ENCODE data around the gene TEX53.

The TEX53 gene

GRCh38 chr9:114671605-114672004 lies 14.0 kb upstream of the TEX53 start:
- H3K4me2 ChIP-seq (ENCODE audit: low read length): no peak overlapping the region
- H3K27ac ChIP-seq (ENCODE audit: low read depth, low read length): no peak overlapping the region
- no peaks in the 10 kb centered on the region for H3K27me3 ChIP-seq (ENCODE audit: insufficient read depth, low read length, poor library complexity)
- H4K5ac ChIP-seq (ENCODE audit: low read length): no peak overlapping the region
- H3K36me3 ChIP-seq (ENCODE audit: control insufficient read depth, insufficient read depth, low read length): no peaks in the 10 kb centered on the region
- no peak overlapping the region for H4K8ac ChIP-seq (ENCODE audit: low read depth, low read length)
- no peaks in the 10 kb centered on the region for H3K79me2 ChIP-seq (ENCODE audit: control insufficient read depth, insufficient read depth, low read length)
- H2BK15ac ChIP-seq (replicated peaks; ENCODE audit: low read depth): no peak overlapping the region
- no peak overlapping the region for H2AK5ac ChIP-seq (ENCODE audit: low read length)
- no peak overlapping the region for H3K56ac ChIP-seq (ENCODE audit: low read length)
- H3K4me1 ChIP-seq (ENCODE audit: control insufficient read depth, low read depth, low read length): no peaks in the 10 kb centered on the region
- no peak overlapping the region for H2BK5ac ChIP-seq (ENCODE audit: low read length)
- H2BK120ac ChIP-seq (ENCODE audit: low read depth, low read length): no peak overlapping the region
- whole genome bisulfite sequencing (ENCODE audit: extremely low coverage, insufficient coverage, low lambda C conversion rate): no CpG with 5 or more reads among the region's 1 CpG
- no peak for DNase-seq
- H3K4me3 ChIP-seq (ENCODE audit: low read length): no peak overlapping the region
- H3K18ac ChIP-seq (ENCODE audit: low read length): no peak overlapping the region
- H3K4ac ChIP-seq (ENCODE audit: low read depth, low read length): no peak overlapping the region
- H3K9ac ChIP-seq (ENCODE audit: low read length): no peak overlapping the region
- H3K23ac ChIP-seq (ENCODE audit: low read length): no peak overlapping the region
- no peaks in the 10 kb centered on the region for H3K79me1 ChIP-seq (ENCODE audit: low read length)

- no peak overlapping the region for H3K4me2 ChIP-seq (ENCODE audit: low read length)
- H3K36me3 ChIP-seq (ENCODE audit: control insufficient read depth, insufficient read depth, low read length): no peaks in the 10 kb centered on the region
- no peak overlapping the region for H2BK15ac ChIP-seq (replicated peaks; ENCODE audit: low read depth)
- no peaks in the 10 kb centered on the region for H3K27me3 ChIP-seq (ENCODE audit: insufficient read depth, low read length, poor library complexity)
- H3K23ac ChIP-seq (ENCODE audit: low read length): no peak overlapping the region
- H3K18ac ChIP-seq (ENCODE audit: low read length): no peak overlapping the region
- no peak overlapping the region for H3K27ac ChIP-seq (ENCODE audit: low read depth, low read length)
- DNase-seq: no peak
- no peaks in the 10 kb centered on the region for H3K4me1 ChIP-seq (ENCODE audit: control insufficient read depth, low read depth, low read length)
- no peak overlapping the region for H3K56ac ChIP-seq (ENCODE audit: low read length)
- H2AK5ac ChIP-seq (ENCODE audit: low read length): no peak overlapping the region
- no peak overlapping the region for H3K9ac ChIP-seq (ENCODE audit: low read length)
- no peak overlapping the region for H2BK120ac ChIP-seq (ENCODE audit: low read depth, low read length)
- H2BK5ac ChIP-seq (ENCODE audit: low read length): no peak overlapping the region
- no peak overlapping the region for H4K8ac ChIP-seq (ENCODE audit: low read depth, low read length)
- no peaks in the 10 kb centered on the region for H3K79me2 ChIP-seq (ENCODE audit: control insufficient read depth, insufficient read depth, low read length)
- no peak overlapping the region for H3K4ac ChIP-seq (ENCODE audit: low read depth, low read length)
- no peaks in the 10 kb centered on the region for H3K79me1 ChIP-seq (ENCODE audit: low read length)
- no peak overlapping the region for H4K5ac ChIP-seq (ENCODE audit: low read length)
- no peak overlapping the region for H3K4me3 ChIP-seq (ENCODE audit: low read length)
These were observed 12.4 kb upstream of the TEX53 start for GRCh38 chr9:114669961-114670360.

DNA sequence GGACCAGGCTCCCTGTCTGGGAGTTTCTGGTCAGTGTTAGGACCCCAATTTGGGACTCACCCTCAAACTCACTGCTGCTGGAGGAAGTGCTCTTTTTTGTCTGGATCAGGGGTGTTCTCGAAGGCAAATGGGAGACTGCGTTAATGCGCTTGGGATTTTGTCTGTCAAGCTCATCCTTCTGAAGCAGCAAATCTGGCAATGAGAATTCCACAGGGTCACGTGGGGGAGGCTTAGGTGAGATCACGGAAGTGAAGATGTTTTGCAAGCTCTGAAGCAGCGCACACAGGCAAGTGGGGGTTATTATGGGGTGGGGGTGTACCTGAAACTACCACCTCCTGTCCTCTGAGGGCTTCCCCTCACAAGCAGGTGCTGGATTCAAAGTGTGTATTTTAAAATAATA lies 10.5 kb upstream of the TEX53 start:
- Histone ChIP-seq H3K56ac (ENCODE audit: low read length) (no peak overlapping the region), H3K79me1 (ENCODE audit: low read length) (no peaks in the 10 kb centered on the region), H3K18ac (ENCODE audit: low read length) (no peak overlapping the region), H2AK5ac (ENCODE audit: low read length) (no peak overlapping the region), H2BK120ac (ENCODE audit: low read depth, low read length) (no peak overlapping the region), H3K79me2 (ENCODE audit: control insufficient read depth, insufficient read depth, low read length) (no peaks in the 10 kb centered on the region), H3K23ac (ENCODE audit: low read length) (no peak overlapping the region), H3K27me3 (ENCODE audit: insufficient read depth, low read length, poor library complexity) (no peaks in the 10 kb centered on the region), H4K5ac (ENCODE audit: low read length) (no peak overlapping the region), H3K4me2 (ENCODE audit: low read length) (no peak overlapping the region), H3K36me3 (ENCODE audit: control insufficient read depth, insufficient read depth, low read length) (no peaks in the 10 kb centered on the region), H2BK5ac (ENCODE audit: low read length) (no peak overlapping the region), H3K27ac (ENCODE audit: low read depth, low read length) (no peak overlapping the region), H3K4me1 (ENCODE audit: control insufficient read depth, low read depth, low read length) (no peaks in the 10 kb centered on the region), H4K8ac (ENCODE audit: low read depth, low read length) (no peak overlapping the region), H3K9ac (ENCODE audit: low read length) (no peak overlapping the region), H3K4me3 (ENCODE audit: low read length) (no peak overlapping the region), H3K4ac (ENCODE audit: low read depth, low read length) (no peak overlapping the region), H2BK15ac (replicated peaks; ENCODE audit: low read depth) (no peak overlapping the region)
- no peak for DNase-seq
- WGBS (ENCODE audit: extremely low coverage, insufficient coverage, low lambda C conversion rate): no CpG with 5 or more reads among the region's 6 CpGs

GRCh38 chr9:114666851-114667250 lies 9.2 kb upstream of the TEX53 start:
- Histone ChIP-seq H2BK120ac (ENCODE audit: low read depth, low read length) (no peak overlapping the region), H3K9ac (ENCODE audit: low read length) (no peak overlapping the region), H3K23ac (ENCODE audit: low read length) (no peak overlapping the region), H3K4me1 (ENCODE audit: control insufficient read depth, low read depth, low read length) (no peaks in the 10 kb centered on the region), H3K36me3 (ENCODE audit: control insufficient read depth, insufficient read depth, low read length) (no peaks in the 10 kb centered on the region), H3K18ac (ENCODE audit: low read length) (no peak overlapping the region), H4K8ac (ENCODE audit: low read depth, low read length) (no peak overlapping the region), H3K79me2 (ENCODE audit: control insufficient read depth, insufficient read depth, low read length) (no peaks in the 10 kb centered on the region), H4K5ac (ENCODE audit: low read length) (no peak overlapping the region), H3K4ac (ENCODE audit: low read depth, low read length) (no peak overlapping the region), H2BK5ac (ENCODE audit: low read length) (no peak overlapping the region), H3K79me1 (ENCODE audit: low read length) (no peaks in the 10 kb centered on the region), H3K4me2 (ENCODE audit: low read length) (no peak overlapping the region), H3K27me3 (ENCODE audit: insufficient read depth, low read length, poor library complexity) (no peaks in the 10 kb centered on the region), H3K27ac (ENCODE audit: low read depth, low read length) (no peak overlapping the region), H2AK5ac (ENCODE audit: low read length) (no peak overlapping the region), H3K56ac (ENCODE audit: low read length) (no peak overlapping the region), H3K4me3 (ENCODE audit: low read length) (no peak overlapping the region), H2BK15ac (replicated peaks; ENCODE audit: low read depth) (no peak overlapping the region)
- no peak for DNase-seq
- no CpG with 5 or more reads among the region's 4 CpGs for WGBS (ENCODE audit: extremely low coverage, insufficient coverage, low lambda C conversion rate)

- no peaks in the 10 kb centered on the region for H3K4me1 ChIP-seq (ENCODE audit: control insufficient read depth, low read depth, low read length)
- H2AK5ac ChIP-seq (ENCODE audit: low read length): no peak overlapping the region
- no peak for DNase-seq
- no peak overlapping the region for H2BK120ac ChIP-seq (ENCODE audit: low read depth, low read length)
- no peak overlapping the region for H3K4ac ChIP-seq (ENCODE audit: low read depth, low read length)
- no peaks in the 10 kb centered on the region for H3K27me3 ChIP-seq (ENCODE audit: insufficient read depth, low read length, poor library complexity)
- H3K4me3 ChIP-seq (ENCODE audit: low read length): no peak overlapping the region
- no peak overlapping the region for H3K4me2 ChIP-seq (ENCODE audit: low read length)
- H3K79me2 ChIP-seq (ENCODE audit: control insufficient read depth, insufficient read depth, low read length): no peaks in the 10 kb centered on the region
- H4K8ac ChIP-seq (ENCODE audit: low read depth, low read length): no peak overlapping the region
- H3K9ac ChIP-seq (ENCODE audit: low read length): no peak overlapping the region
- H3K79me1 ChIP-seq (ENCODE audit: low read length): no peaks in the 10 kb centered on the region
- H3K36me3 ChIP-seq (ENCODE audit: control insufficient read depth, insufficient read depth, low read length): no peaks in the 10 kb centered on the region
- H3K56ac ChIP-seq (ENCODE audit: low read length): no peak overlapping the region
- no peak overlapping the region for H3K23ac ChIP-seq (ENCODE audit: low read length)
- H2BK5ac ChIP-seq (ENCODE audit: low read length): no peak overlapping the region
- no peak overlapping the region for H3K18ac ChIP-seq (ENCODE audit: low read length)
- H3K27ac ChIP-seq (ENCODE audit: low read depth, low read length): no peak overlapping the region
- WGBS (ENCODE audit: extremely low coverage, insufficient coverage, low lambda C conversion rate): no CpG with 5 or more reads among the region's 5 CpGs
- H4K5ac ChIP-seq (ENCODE audit: low read length): no peak overlapping the region
- no peak overlapping the region for H2BK15ac ChIP-seq (replicated peaks; ENCODE audit: low read depth)
These were observed 8.8 kb upstream of the TEX53 start for GRCh38 chr9:114666401-114666800.

DNA sequence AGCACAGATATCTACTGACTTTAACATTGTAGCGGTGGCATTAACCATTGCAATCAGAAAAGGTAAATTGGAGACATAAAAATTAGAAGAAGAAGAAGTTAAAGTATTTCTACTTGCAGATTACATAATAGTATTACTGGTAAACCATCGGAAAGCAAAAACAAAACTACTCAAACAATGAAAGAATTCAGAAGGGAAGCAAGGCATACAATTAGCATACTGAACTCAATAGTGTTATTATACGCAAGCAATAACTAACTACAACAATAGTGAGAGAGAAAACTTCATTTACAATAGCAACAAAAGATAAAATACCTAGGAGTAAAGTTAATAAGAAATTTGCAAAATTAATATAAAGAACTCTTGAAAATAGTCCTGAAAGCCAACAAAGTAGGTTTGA lies 6.6 kb upstream of the TEX53 start:
- no peak overlapping the region for H3K23ac ChIP-seq (ENCODE audit: low read length)
- no peak overlapping the region for H4K5ac ChIP-seq (ENCODE audit: low read length)
- no peak overlapping the region for H2BK15ac ChIP-seq (replicated peaks; ENCODE audit: low read depth)
- H3K9ac ChIP-seq (ENCODE audit: low read length): no peak overlapping the region
- H2AK5ac ChIP-seq (ENCODE audit: low read length): no peak overlapping the region
- H3K4me1 ChIP-seq (ENCODE audit: control insufficient read depth, low read depth, low read length): no peaks in the 10 kb centered on the region
- H3K79me2 ChIP-seq (ENCODE audit: control insufficient read depth, insufficient read depth, low read length): no peaks in the 10 kb centered on the region
- DNase-seq: no peak
- no peaks in the 10 kb centered on the region for H3K79me1 ChIP-seq (ENCODE audit: low read length)
- no peak overlapping the region for H3K18ac ChIP-seq (ENCODE audit: low read length)
- no peaks in the 10 kb centered on the region for H3K27me3 ChIP-seq (ENCODE audit: insufficient read depth, low read length, poor library complexity)
- WGBS (ENCODE audit: extremely low coverage, insufficient coverage, low lambda C conversion rate): no CpG with 5 or more reads among the region's 3 CpGs
- no peaks in the 10 kb centered on the region for H3K36me3 ChIP-seq (ENCODE audit: control insufficient read depth, insufficient read depth, low read length)
- no peak overlapping the region for H2BK5ac ChIP-seq (ENCODE audit: low read length)
- H3K4me2 ChIP-seq (ENCODE audit: low read length): no peak overlapping the region
- no peak overlapping the region for H4K8ac ChIP-seq (ENCODE audit: low read depth, low read length)
- no peak overlapping the region for H3K4me3 ChIP-seq (ENCODE audit: low read length)
- H3K56ac ChIP-seq (ENCODE audit: low read length): no peak overlapping the region
- no peak overlapping the region for H3K27ac ChIP-seq (ENCODE audit: low read depth, low read length)
- H2BK120ac ChIP-seq (ENCODE audit: low read depth, low read length): no peak overlapping the region
- no peak overlapping the region for H3K4ac ChIP-seq (ENCODE audit: low read depth, low read length)

Data from mesendoderm (in vitro differentiated cells).